Kidney epithelial cell (primary cell): ENCODE measurements around the gene TLX2. TPM values are rescaled to one million over a fixed set of nuclear protein-coding genes. Genes with fewer than 3 reads are reported as not detected.
A peak's percentile ranks its signal among the peaks of the same experiment; 100 is the strongest.
"Not testable (repeated sequence)": the region's sequence is repeated elsewhere in the genome, so short reads cannot be mapped to it uniquely, and the experiment has no call there.

Source experiments
- DNase-seq: peaks from one replicate; pipeline ENCODE4 v3.0.0-alpha.2; 2010; ENCODE audit warnings: low read depth
- H3K27me3 ChIP-seq: 2 replicates; pipeline ENCODE4 v1.6.0; 2011; ENCODE audit warnings: low read length; ENCODE audit not compliant: control insufficient read depth, insufficient read depth
- H3K36me3 ChIP-seq: 2 replicates; pipeline ENCODE4 v1.5.1; 2011; ENCODE audit warnings: low read length; ENCODE audit not compliant: control insufficient read depth, insufficient read depth
- H3K4me3 ChIP-seq: 2 replicates; pipeline ENCODE4 v1.5.1; 2011; ENCODE audit warnings: low read depth, mild to moderate bottlenecking, control low read depth, low read length
- total RNA-seq: library from RNA; depleted of rRNA; stranded (reverse); fragments of >200 nt; gene quantifications from 2 replicates; pipeline ENCODE4 v1.2.3, GENCODE V29; 2015
- TF ChIP-seq, protein P1 (sequence below): IDR thresholded peaks from 2 replicates; pipeline ENCODE4 v1.5.1; 2011; ENCODE audit warnings: mild to moderate bottlenecking, moderate library complexity, low read length, control low read depth, inconsistent platforms; ENCODE audit not compliant: insufficient read depth, poor library complexity, severe bottlenecking

Gene TLX2
- total RNA-seq, 1 donor from 2014 or later: not detected

DNA sequence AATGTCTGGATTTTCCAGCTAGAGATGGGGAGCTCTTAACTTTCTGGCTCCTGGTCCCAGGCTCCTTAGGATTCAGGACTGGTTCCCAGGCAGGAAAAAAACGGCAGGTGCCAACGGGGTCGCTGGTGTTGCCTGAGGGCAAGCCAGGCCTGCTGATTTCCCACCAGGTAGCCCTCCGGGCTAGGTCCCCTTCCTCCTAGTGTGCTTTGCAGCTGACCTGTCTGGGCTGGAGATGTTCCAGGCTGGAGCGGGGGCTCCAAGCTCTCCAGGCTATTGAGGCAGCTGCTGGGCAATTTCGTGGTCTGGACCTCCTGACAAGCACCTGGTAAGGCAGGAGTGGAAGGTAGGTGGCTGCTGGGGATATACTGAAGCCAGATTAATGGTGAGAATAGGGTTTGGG, 39.8 kb upstream of the TLX2 start:
- Histone ChIP-seq H3K4me3 (no peak overlapping the region), H3K27me3 (no peaks in the 10 kb centered on the region), H3K36me3 (peaks cover 1% of the 10 kb centered on the region)
- TF ChIP-seq, protein P1, sequence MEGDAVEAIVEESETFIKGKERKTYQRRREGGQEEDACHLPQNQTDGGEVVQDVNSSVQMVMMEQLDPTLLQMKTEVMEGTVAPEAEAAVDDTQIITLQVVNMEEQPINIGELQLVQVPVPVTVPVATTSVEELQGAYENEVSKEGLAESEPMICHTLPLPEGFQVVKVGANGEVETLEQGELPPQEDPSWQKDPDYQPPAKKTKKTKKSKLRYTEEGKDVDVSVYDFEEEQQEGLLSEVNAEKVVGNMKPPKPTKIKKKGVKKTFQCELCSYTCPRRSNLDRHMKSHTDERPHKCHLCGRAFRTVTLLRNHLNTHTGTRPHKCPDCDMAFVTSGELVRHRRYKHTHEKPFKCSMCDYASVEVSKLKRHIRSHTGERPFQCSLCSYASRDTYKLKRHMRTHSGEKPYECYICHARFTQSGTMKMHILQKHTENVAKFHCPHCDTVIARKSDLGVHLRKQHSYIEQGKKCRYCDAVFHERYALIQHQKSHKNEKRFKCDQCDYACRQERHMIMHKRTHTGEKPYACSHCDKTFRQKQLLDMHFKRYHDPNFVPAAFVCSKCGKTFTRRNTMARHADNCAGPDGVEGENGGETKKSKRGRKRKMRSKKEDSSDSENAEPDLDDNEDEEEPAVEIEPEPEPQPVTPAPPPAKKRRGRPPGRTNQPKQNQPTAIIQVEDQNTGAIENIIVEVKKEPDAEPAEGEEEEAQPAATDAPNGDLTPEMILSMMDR: no peak
- no peak for DNase-seq

DNA sequence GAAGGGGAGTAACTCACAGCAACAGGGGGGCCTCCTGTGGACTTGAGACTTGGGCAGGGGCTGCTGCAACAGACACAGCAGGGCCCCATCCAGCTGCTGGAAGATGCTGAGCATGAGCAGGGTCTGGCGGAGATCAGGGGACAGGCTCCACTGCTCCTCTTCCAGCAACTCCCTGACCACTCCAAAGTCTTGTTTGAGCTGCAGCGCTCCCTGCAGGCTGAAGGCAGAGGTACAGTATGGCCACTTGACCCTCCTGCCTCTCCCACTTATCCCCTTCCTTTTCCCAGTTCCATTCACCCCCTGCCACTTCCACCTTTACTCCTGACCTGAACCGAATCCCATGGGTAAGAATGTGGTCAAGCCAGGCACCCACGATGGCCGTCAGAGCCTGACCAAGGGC, 39.4 kb upstream of the TLX2 start:
- peaks cover 1% of the 10 kb centered on the region for H3K36me3 ChIP-seq

DNA sequence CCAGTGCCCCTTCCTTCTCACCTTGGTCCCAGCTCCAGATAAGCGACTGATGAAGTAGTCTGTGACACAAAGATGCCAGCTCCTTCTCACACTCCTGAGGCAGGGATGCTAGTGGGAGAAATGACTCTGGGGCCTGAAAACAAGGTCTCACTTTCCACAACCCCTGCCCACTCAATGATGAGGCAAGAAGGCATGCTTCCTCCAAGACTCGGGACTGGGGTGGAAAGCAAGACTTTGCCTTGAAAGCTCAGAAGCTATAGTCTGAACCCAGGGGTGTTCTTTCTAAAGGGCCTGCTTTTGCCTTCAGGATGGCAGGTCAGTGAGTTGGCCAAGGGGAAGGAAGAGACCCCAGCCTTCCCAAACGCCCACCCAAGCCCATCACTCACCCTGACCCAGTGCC, 32.8 kb upstream of the TLX2 start:
- Histone ChIP-seq H3K36me3 (no peaks in the 10 kb centered on the region), H3K27me3 (no peaks in the 10 kb centered on the region), H3K4me3 (peak overlapping the region; percentile 60)
- no peak for DNase-seq
- TF ChIP-seq, protein P1: no peak

More for the DNA sequence above, 39.4 kb upstream of the TLX2 start:
- no peak for DNase-seq
- TF ChIP-seq, protein P1: peak; percentile 30
- H3K27me3 ChIP-seq: no peaks in the 10 kb centered on the region
- H3K4me3 ChIP-seq: no peak overlapping the region

DNA sequence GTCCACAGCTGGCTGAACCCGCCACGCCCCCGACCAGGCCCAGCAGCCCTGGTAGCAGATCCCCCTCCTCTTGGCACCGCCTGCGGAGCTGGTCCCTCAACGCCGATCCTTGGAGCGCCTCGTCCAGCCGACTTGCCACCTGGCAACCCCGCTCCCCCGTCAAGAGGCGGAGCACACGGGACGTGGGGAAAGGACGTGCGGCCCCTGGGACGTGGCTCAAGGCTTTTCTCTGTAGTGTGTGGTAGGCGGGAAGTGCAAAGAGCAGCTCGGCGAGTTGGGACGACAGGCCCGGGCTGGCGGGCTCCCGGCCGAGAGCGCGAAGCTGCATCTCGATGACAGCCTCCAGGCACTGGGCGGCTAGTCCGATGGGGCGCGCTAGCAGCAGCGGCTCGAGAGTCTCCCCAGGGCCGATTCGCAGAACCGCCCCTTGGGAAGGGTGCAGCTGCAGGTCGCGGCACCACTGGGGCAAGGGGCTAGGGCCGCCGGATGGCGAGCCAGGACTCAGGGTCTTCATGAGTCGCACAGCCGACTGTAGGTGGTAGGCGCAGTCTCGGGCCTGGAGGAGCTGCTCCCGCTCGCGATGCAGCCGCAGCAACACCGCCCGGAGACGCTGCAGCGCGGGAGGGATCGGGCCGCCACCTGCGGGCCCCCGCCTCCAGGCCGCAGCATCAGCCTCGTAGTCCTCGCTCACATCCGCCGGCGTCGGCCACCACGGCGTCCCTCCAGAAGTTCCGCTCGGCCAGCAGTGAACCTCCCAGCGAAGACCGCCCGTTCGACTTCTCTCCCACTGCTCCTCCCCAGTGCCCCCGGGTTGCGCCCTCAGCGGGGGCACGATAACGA, 32.1 kb upstream of the TLX2 start:
- DNase-seq: no peak

DNA sequence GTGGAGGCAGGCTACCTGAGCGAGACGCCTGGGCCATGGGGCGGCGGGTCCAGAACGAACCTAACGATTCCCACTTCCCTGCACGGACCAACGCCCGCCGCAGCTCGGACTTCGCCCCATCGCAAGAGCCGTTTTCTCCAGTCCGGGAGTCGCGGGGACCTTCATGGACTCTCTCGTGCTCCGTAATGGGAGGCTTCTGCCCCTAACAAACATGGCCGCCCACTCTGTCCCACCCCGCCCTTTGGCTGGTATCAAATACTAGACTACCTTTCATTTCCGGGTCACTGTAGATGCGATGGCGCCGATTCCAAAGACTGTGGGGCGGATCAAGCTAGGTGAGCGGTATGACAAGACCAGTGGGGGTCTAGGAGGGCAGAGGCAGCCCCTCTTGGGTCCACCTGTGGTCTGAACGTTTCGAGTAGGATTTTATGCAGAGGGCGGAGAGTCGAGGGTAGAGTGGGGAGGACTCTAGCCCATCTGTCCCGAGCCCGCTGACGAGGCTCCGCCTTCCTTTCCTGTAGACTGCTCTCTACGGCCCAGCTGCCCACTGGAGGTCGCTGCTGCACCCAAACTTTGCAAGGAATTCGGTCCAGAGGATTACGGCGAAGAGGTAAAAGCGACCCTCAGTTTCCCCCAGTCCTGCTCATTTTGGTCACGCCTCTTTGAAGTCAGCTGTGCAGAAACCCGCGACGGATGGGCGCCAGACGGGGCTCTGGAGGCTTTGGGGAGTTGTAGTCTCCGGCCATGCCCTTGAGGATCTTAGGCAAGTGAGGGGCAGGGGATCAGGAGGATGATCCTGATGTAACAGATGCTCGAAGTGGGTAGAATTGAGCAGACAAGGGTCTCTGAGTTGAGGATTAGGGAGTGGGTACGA, 31.2 kb upstream of the TLX2 start, which contains the start of the genes CCDC142 and TTC31:
Gene CCDC142, minus strand, starts transcription at position 198 of the 874 bp plus-strand sequence. Its CDS starts 161 bp downstream, at position 37.
Gene TTC31, plus strand, starts transcription at position 281 of the 874 bp plus-strand sequence. Its CDS starts 15 bp downstream, at position 296.
- DNase-seq: peak; percentile 73
- Histone ChIP-seq H3K4me3 (peak within 1 kb of the TSS; percentile 60), H3K36me3 (no peaks in the 10 kb centered on the region), H3K27me3 (no peaks in the 10 kb centered on the region)
- TF ChIP-seq, protein P1: peak; percentile 91

More for the DNA sequence above, 32.1 kb upstream of the TLX2 start:
- TF ChIP-seq, protein P1: no peak
- H3K27me3 ChIP-seq: no peaks in the 10 kb centered on the region
- H3K4me3 ChIP-seq: peak overlapping the region; percentile 60
- no peaks in the 10 kb centered on the region for H3K36me3 ChIP-seq

DNA sequence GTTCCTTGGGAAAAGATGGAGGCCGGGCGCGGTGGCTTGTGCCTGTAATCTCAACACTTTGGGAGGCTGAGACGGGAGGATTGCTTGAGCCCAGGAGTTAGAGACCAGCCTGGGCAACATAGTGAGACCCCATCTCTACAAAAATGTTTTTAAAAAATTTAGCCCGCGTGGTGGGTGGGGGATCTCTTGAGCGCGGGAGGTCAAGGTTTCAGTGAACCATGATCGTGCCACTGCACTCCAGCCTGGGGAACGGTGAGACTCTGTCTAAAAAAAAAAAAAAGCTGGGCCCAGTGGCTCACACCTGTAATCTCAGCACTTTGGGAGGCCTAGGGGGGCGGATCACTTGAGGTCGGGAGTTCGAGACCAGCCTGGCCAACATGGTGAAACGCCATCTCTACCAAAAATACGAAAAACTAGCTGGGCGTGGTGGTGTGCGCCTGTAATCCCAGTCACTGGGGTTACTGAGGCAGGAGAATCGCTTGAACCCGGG, 30.5 kb upstream of the TLX2 start:
- H3K4me3 ChIP-seq: peak overlapping the region; percentile 60
- H3K27me3 ChIP-seq, DNase-seq, H3K36me3 ChIP-seq: not testable (repeated sequence)
